ENCODE results near the gene PRDX4.

DNA sequence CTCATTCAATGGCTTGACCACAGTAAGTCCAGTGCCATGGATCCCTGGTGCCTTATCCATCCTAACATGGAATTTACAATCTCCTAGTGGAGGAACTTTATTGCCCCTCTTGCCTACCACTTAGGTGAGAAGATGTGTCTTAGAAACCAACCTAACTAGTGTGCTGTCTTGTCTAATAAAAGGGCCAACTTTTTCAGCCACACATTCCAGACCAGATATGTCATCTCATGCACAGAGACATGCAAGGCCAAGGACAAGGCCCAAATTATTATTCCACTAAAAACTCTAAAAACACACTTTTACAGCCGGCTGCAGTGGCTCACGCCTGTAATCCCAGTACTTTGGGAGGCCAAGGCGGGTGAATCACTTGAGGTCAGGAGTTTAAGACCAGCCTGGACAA lies 10.6 kb upstream of the PRDX4 start:
- TF ChIP-seq, protein P1, sequence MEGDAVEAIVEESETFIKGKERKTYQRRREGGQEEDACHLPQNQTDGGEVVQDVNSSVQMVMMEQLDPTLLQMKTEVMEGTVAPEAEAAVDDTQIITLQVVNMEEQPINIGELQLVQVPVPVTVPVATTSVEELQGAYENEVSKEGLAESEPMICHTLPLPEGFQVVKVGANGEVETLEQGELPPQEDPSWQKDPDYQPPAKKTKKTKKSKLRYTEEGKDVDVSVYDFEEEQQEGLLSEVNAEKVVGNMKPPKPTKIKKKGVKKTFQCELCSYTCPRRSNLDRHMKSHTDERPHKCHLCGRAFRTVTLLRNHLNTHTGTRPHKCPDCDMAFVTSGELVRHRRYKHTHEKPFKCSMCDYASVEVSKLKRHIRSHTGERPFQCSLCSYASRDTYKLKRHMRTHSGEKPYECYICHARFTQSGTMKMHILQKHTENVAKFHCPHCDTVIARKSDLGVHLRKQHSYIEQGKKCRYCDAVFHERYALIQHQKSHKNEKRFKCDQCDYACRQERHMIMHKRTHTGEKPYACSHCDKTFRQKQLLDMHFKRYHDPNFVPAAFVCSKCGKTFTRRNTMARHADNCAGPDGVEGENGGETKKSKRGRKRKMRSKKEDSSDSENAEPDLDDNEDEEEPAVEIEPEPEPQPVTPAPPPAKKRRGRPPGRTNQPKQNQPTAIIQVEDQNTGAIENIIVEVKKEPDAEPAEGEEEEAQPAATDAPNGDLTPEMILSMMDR (IDR thresholded peaks at IDR 0.05), result no peak
- TF ChIP-seq POLR2A (IDR thresholded peaks at IDR 0.05), result no peak

Data from thyroid gland (tissue), 4 donors.